ENCODE data around the gene PCGF1.

PCGF1 gene

DNA sequence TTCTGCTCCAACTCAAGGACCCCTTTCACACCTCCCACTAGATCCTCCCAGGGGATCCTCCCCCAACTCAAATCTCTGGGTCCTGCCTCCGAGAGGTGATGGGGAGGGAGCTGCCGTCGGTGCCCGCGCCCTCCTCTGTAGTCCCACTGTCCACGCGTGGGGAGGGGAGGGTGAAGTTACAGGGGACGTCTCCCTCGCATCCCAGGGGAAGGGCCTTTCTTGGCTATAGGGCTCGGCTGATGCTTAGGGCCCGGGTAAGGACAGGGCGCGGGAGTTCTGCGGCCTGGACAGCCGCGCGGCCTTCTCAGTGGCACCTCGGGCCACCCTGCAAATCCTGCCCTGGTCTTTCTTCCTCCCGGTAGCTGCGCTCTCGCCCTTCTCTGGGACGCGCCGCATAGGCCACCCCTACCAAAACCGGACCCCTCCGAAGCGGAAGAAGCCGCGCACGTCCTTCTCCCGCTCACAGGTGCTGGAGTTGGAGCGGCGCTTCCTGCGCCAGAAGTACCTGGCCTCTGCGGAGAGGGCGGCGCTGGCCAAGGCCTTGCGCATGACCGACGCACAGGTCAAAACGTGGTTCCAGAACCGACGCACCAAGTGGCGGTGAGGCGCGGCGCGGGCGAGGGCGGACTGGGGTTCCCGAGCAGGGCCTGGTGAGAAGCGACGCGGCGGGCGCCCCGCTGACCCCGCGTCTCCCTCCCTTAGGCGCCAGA, 7.9 kb upstream of the PCGF1 start:
- DNase-seq (ENCODE audit: low read depth in 2 of 2): no peak

DNA sequence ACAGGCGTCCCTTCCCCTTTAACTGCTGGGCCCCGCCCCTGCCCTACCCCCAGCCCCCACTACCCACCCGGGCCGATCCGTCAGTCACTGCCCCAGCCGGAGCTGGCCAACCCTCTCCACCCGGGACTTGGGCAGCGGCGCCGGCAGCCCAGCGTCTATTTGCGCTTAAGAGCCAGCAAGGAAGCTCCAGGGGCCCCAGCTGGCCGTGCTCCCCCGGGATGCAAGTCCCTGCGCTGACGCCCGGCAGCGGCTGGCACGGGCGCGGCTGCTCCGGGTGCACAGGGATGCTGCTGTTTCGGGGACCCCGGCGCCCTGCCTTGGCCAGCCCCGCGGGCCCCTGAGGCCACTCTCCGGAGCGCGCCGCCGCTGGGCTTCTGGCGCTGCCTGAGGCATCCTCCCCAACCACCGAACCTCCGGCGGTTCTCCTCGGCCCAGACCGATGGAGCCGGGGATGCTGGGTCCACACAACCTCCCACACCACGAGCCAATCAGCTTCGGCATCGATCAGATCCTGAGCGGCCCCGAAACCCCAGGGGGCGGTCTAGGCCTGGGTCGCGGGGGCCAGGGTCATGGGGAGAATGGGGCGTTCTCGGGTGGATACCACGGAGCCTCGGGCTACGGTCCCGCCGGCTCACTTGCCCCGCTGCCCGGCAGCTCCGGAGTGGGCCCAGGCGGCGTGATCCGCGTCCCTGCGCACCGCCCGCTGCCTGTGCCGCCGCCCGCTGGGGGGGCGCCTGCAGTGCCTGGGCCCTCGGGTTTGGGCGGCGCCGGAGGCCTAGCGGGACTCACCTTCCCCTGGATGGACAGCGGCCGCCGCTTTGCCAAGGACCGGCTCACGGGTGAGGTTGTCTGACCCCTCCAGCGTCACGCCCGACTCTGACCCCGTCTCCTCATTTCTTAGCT, 7.1 kb upstream of the PCGF1 start, which contains the start of gene TLX2:
Gene TLX2 (plus strand): TSS at position 83 of the 903 bp plus-strand sequence. CDS start 357 bp downstream, at position 440.
- DNase-seq (ENCODE audit: low read depth in 2 of 2): no peak

DNA sequence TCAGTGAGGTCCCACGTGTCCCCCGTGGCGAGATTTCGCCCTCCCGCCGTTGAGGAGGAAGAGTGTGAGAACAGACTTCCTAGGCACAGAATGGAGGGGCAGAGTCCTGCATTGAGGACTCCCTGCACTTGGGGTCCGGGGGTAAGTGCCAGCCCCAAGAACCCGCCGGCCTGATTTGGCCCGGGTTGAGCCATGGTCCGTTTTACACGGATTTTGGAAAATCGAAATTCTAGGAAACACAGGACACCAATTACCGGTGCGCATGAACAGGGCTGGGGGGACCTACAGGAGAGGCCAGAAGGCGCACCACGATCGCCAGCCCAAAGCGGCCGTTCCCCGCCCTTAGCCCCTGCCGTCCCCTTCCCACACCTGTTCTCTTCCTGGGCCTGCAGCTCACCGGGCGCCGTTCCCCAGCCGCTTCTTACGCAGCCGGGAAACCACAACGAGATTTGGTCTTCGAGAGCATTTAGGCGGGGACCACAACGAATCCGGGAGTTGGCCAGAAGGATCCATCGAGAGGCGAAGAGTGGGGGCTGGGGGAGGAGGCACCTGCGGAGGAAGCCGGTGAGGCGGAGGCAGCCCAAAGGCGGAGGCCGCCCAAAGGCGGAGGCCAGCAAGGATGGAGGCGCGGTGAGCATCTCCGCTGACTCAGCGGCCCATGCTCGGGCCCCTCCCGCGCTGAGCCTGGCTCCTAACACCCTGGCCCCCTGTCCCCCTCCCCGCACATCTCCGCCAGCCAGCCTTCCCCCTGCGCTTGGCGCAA, 6.3 kb upstream of the PCGF1 start:
- no peak for DNase-seq (ENCODE audit: low read depth in 2 of 2)

DNA sequence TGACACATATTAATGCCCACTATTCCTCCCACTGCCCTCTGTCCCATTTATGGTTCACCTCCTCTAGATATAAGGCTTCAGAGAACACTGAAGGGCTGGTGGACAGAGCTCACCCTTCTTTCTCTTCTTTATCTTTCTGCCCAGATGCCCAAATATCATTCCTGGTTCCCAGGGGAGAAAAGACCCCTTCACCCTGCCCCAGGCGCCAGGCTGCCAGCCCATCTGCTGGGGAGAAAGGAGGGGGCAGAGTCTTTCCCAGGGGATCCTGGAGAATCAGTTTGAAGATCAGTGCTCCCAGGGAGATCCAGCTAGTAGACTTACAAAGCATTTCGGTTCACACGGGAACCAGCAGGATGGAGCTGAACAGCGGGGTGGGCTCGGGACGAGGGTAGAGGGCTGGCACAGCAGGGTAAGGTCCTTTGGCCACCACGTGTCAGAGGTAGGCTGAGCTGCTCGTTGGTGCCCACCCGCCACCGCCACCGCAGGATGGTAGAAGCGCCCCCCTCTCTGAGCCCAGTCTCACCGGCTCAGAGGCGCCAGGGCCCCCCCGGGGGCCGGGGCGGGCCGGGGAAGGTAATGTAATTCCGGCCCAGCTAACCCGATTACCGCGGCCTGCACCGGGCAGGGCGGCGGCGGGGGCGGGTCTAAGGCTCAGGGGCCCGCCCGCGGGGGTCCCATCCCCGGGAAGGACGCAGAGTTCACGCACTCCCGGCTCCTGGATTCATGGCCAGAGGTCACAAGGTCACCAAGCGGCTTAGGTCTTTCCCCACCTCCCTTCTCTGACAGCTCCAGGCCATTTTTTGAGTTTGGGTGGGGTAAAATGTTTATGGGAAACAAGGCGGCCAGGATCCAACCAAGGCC, 5.5 kb upstream of the PCGF1 start:
- DNase-seq (ENCODE audit: low read depth in 2 of 2): no peak

DNA sequence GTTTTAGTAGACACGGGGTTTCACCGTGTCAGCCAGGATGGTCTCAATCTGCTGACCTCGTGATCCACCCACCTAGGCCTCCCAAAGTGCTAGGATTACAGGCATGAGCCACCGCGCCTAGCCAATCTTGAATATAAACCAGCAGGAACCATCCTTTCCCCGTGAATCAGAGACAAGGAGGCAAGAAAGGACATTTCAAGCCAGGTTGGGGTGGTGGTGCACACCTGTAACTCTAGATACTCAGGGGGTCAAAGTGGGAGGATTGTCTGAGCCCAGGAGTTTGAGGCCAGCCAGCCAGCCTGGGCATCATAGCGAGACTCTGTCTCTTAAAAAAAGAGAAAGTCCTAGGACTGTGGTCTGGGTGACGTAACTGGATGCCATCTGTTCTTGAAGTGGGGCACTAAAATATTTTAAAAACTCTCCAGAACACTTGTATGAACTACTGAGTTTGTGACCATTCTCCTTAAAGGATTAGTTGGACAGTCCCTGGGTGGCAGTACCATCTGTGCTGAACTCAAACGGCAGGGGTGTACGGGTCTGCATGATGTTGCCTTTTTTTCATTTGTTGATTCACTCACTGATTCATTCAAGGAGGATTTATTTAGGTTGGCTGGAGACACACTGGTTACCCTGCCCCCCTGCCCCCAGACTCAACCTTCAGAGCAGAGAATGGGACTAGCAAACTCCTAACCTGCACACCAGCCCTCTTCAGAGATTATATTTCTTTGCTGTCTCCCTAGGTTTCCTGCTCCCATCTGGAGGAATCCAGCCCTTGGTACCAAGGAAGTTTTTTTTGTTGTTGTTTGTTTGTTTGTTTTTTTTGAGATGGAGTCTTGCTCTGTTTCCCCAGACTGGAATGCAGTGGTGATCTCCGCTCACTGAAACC, 3.9 kb upstream of the PCGF1 start:
- DNase-seq (ENCODE audit: low read depth in 2 of 2): no peak

DNA sequence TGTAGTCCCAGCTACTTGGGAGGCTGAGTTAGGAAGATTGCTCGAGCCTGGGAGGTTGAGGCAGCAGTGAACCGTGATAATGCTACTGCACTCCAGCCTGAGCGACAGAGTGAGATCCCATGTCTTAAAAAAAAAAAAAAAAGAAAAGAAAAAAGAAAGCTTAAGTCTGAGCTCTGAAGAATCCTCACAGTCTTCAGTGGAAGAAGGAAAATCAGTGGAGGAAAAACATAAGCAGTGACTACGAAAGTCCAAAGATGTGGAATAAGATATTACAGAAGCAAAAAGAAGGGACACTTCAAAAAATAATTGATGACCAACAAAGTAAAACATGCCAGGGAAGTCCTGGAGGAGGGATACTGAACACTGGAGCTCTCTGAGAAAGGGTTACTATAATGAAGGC, 2.8 kb upstream of the PCGF1 start:
- DNase-seq (ENCODE audit: low read depth in 2 of 2): no peak

DNA sequence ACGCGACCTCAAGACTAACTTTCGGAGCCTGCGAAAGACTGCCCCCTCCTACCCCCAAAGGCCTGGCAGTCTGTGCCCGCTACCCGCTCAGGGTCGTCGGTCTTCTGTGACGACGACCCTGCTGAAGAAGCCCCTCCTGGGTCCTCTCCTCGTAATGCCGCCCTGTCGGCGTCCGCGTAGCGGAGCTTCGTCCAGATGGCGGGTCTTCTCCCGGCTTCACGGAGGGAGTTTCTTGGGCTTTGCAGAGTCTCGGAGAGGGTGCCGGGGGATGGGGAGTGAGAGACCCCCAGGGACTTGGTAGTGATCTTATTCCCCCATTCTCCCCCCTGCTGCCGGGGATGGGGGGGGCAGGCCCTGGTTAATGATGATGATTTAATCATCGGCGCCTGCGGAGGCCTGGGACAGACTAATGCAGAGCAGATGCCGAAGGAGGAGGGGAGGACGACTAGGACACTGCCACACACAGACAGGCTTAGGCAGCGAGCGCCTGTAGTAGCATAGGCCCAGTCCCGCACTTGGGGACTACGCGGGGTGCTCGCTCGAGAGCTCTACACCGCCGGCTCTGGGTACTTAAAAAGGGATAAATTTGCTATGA, 528 bp upstream of the PCGF1 start:
- DNase-seq (ENCODE audit: low read depth in 2 of 2): no peak

DNA sequence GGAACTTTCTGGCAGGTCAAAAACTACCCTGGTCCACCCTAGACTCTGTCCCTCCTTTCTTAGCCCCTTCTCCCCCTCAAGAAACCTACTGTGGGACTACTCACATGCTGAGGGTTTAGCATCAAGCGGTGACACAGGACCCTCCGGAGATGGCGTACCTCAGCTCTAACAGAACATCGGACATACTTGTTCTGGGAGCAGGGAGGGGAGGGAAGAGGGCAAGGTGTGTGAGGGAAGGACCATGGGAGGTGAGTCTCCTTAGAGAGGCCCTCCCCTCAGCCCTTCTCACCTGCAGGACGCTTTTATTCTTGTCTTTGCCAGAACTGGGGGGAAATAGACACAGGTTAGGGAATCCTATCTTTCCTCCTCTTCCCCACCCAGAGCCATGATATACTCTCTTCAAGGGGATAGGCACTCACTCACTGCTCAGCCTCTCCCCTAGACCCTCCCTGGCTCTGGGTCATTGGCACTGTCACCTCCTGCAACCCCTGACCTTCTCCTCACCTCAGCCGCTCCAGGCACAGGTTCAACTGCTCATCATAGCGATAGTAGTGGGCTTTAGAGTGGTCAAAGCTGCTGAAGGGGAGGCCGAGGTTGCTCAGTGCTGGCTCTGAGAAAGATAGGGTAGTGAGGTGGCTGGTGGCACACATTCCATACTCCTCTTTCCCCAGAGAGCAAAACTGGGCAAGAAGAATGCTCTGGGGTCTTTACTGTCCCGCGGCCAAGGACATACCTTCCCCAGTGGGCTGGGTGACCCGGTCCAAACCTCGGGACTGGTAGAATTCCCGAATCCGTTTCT, 1.8 kb downstream of the PCGF1 start:
- DNase-seq (ENCODE audit: low read depth in 2 of 2): no peak

DNA sequence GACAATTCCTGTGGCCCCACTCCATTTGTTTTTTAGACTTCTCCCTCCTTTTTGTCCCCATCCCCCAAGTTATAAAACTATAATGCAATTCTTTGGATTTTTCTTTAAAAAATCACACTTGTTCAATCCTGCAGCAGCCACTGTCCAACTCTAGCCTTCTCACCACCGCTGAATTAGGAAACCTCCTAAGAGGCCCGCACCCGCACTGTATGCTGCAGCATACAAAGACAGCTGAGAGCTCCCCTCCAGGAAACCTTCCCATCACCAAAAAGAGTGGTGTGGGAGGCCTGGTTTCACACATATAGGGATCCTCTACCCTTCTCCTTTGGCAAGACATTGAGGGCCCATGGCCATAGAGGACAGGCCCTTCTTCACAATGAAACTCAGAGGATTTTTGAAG, 2.9 kb downstream of the PCGF1 start:
- DNase-seq (ENCODE audit: low read depth in 2 of 2): no peak

DNA sequence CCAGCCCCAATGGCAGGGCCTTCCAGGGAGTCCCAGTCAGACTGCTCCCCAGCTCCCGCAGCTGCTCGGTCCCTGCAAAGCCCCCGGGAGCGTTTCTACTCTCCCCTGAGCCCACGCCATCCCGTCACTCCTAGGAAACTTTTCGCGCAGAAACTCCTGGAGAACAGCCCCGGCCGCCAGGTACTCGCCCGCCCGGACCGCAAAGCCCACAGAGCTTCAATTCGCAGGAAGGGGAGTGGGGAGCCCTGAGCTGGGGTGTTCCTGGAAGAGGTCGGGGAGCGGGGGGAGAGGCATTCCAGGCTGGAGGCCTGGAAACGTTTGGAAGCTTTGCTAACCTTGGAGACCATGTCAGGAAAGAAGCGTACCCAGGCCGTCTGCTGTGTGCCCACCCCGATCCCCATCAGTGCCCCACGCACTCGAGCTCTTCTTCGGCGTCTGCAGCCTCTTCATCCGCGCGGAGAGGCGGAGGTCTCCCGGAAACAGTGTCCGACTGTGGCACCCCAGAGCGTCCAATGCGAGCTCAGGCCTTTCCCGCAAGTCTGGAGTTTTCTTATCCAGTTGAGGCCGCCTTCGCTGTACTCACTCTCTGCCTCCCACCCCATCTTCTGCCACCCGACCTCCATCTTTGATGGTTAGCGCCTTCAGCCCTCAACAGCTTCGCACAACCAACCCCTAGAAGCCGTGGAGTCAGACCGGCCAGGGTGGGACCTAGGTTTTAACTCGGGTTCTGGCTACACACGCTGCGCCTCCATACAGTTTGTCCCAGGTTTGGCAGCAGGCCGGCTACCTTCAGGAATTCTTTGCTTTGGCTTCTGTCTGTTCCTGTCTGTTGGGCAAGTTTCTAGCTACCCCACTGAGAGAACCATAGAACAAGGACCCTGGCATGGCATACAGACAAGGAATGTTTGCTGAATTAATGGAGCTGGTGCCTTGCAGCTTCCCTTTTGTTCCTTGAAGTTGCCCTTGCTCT, 3.7 kb downstream of the PCGF1 start:
- DNase-seq (ENCODE audit: low read depth in 2 of 2): no peak

DNA sequence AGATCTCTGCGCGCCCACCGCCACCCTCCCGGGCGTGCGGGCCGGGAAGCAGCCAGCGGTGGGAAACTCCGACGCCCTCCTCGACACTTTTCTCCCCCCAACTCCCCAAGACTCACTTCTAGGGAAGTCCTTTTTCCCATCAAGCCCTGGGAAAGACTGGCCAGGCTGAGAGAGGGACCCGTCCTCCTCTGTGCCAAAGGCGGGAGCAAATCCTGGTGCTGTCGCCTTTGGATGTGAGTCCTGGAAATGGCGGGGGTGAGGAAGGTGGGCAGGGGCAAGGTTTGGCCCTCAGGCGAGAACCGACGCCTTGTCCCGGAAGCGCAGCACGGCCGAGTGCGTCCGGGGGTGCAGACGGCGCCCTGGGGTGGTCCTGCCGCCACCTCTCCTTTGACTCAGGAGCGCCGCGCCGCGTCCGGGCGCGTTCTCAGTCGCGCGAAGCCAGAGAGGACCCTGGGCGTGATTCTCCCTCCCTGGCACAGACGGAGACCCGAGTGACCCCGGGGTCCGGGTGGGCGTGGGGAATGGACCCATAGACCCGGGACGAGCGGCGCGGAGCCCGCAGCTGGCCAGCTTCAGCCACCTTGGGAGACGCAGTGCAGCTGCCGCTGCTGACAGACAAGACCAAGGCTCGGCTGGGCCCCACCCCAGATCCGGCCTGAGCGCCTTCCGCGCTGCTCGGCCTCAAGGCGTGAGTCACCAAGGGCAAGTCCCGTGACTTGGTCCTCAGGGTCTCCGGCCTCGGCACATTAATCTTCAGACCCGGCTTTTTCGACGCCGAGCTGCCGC, 4.6 kb downstream of the PCGF1 start:
- peak in 1 of 2 donors; percentile 46 for DNase-seq (ENCODE audit: low read depth in 2 of 2)

DNA sequence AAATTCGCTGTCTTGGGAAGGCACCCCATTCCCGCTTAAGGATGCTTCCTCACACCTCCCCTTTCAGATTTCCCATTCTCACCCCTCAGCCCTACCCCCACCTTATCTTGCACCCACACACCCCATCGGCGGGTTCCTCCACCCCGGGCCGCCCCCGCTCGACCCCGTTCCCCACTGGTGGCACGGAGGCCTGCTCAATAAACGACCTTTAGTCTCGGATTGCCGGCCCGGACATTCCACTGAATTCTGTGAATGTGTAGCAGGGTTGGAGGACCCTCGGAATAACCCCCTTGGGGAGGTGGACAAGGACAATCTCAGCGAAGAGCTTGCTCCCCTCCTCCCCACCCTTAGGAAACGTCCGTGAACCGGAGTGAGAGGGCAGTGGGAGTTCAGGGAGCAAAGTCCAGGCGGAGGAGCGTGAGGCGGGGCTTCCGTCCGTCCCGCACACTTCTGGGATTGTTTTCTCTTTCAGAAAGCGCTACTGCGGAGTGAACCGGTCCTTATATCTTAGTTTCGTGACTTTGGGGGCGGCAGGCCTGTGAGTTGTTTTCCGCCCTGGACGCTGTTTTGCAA, 5.3 kb downstream of the PCGF1 start:
- DNase-seq (ENCODE audit: low read depth in 2 of 2): no peak

DNA sequence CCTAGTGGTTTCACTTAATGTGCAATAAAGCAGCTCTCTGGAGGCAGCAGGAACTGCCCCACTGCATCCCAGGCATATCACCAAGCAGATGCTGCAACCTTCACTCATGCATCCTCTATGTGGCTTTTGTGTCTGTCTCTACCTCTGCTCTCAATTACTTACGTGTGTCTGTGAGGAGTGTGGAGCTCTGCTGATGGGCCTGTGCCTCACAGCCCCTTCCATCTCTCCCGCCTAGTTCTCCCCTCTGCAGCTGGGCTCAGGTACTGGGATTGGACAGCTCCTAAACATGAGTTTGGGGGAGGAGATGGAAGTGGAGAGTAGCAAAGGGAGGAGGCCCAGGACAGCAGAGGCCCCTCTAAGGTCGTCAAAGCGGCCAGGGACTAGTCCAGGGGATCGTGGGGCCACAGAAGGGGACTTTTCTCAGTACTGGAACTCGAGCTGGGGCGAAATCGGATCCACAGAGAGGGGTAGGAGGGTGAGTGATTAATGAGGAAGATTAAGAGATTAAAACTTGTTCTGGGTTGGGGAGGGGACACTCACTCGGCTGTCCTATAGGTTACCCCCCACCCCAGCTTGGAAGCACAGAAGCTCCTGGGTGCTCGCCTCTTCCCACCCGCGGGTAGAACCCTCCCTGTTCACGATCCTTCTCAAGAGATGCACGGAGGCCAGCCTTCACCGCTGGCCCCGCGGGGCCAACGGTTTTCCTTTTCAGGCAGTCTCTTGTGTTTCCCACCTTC, 6.0 kb downstream of the PCGF1 start:
- DNase-seq (ENCODE audit: low read depth in 2 of 2): no peak

DNA sequence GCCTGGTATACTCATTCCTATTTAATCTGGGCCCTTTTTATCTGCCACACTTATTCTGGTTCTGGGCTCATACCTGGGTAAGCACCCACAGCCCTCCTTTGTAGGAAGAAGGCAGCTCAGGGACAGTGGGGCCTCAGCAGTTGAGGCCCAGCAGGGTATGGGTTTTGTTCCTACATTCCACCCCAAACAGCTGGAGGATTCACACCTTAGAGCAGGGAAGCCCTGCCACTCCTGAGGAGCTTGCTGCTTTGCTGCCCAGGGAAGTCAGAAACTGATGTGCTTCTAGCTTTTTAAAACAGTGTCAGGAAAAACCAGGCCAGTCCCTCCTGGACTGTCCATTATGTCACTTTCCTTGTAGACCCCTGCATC, 6.9 kb downstream of the PCGF1 start:
- no peak for DNase-seq (ENCODE audit: low read depth in 2 of 2)

DNA sequence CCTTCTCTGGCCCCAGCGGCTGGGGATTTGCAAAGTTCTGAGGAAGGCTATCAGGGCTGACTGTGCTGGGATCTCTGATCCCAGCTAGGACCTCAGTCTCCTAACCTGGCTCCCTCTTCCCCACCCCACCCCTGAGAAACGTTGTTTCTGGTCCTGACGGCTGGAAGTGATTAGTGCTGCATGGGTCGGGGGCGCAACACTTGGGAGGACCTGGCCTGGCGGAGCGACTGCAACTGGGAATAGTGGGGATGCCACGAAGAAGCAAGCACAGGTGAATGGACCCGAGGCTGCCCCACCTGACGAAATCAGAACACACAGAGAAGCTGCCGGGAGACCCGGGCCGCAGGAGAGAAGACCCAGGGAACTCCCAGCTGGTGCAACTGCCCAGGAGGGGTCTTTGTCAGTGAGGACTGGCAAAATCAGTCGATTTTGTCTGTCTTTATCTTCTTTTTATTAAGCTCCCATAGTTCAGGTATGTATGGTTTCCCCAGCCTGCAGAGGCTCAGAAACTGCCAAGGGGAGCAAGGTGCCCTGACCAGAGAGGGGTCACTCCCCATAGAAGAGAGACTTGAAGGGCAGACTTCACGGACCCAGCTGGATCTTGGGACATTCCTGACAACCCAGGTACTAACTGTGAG, 7.4 kb downstream of the PCGF1 start:
- no peak for DNase-seq (ENCODE audit: low read depth in 2 of 2)

Measured in stimulated activated CD8-positive, alpha-beta memory T cell treated with anti-CD3 and anti-CD28 coated beads, Interleukin-7, amount 100 ng/mL, for 4 hours (primary cell).